ENCODE data around the gene AXDND1.
"Not testable (repeated sequence)": the region's sequence is repeated elsewhere in the genome, so short reads cannot be mapped to it uniquely, and the experiment has no call there.

Gene AXDND1

GRCh38 chr1:179474713-179475112 is 108.9 kb downstream of the AXDND1 start:
- no peak for DNase-seq

- DNase-seq: no peak
Measured at GRCh38 chr1:179476484-179476883, 110.7 kb downstream of the AXDND1 start.

GRCh38 chr1:179478370-179478769 is 112.6 kb downstream of the AXDND1 start:
- no peak for DNase-seq

GRCh38 chr1:179490611-179491010 is 124.8 kb downstream of the AXDND1 start:
- no peak for DNase-seq

GRCh38 chr1:179493323-179493722 is 127.6 kb downstream of the AXDND1 start:
- no peak for DNase-seq

- DNase-seq: no peak
Measured at GRCh38 chr1:179506199-179506598, 140.4 kb downstream of the AXDND1 start.

GRCh38 chr1:179509384-179509783 is 143.6 kb downstream of the AXDND1 start:
- no peak for DNase-seq

GRCh38 chr1:179510038-179510437 is 144.3 kb downstream of the AXDND1 start:
- no peak for DNase-seq

GRCh38 chr1:179516976-179517705 is 151.4 kb downstream of the AXDND1 start:
- no peak for DNase-seq

- DNase-seq: not testable (repeated sequence)
Measured at GRCh38 chr1:179518544-179518943, 152.8 kb downstream of the AXDND1 start.

- no peak for DNase-seq
Measured at GRCh38 chr1:179529482-179530195, 163.9 kb downstream of the AXDND1 start.

- DNase-seq: no peak
Measured at GRCh38 chr1:179530352-179530751, 164.6 kb downstream of the AXDND1 start.

GRCh38 chr1:179541774-179542173 is 176.0 kb downstream of the AXDND1 start:
- DNase-seq: no peak

GRCh38 chr1:179545321-179545720 is 179.6 kb downstream of the AXDND1 start:
- no peak for DNase-seq

GRCh38 chr1:179547021-179547535 is 181.3 kb downstream of the AXDND1 start:
- no peak for DNase-seq

GRCh38 chr1:179548666-179549367 is 183.0 kb downstream of the AXDND1 start:
- DNase-seq: no peak

GRCh38 chr1:179549368-179549700 is 183.6 kb downstream of the AXDND1 start:
- no peak for DNase-seq

- DNase-seq: no peak
Measured at GRCh38 chr1:179550746-179551682, 185.2 kb downstream of the AXDND1 start.

GRCh38 chr1:179554427-179554826 is 188.7 kb downstream of the AXDND1 start:
- DNase-seq: no peak

- DNase-seq: no peak
Measured at GRCh38 chr1:179558078-179558477, 192.3 kb downstream of the AXDND1 start.

GRCh38 chr1:179575497-179576314 is 209.9 kb downstream of the AXDND1 start, which contains the start of gene NPHS2:
NPHS2 (minus strand) TSS chr1:179575948; CDS start chr1:179575864, 84 bp downstream.
- no peak for DNase-seq

- no peak for DNase-seq
Measured at GRCh38 chr1:179576509-179576908, 210.7 kb downstream of the AXDND1 start.
